ENCODE measurements around the gene ITGB2. TPM values are rescaled to one million over a fixed set of nuclear protein-coding genes. Genes with fewer than 3 reads are reported as not detected.

The ITGB2 gene
- total RNA-seq, 1 donor from 2014 or later: 35.7 TPM

- DNase-seq (ENCODE audit: low spot score): no peak
These were observed 73.2 kb downstream of the ITGB2 start for GRCh38 chr21:44847261-44848056.

- DNase-seq (ENCODE audit: low spot score): peak; percentile 78
These were observed 74.0 kb downstream of the ITGB2 start for GRCh38 chr21:44846485-44847260.

- no peak for DNase-seq (ENCODE audit: low spot score)
These were observed 74.5 kb downstream of the ITGB2 start for GRCh38 chr21:44846224-44846484.

GRCh38 chr21:44845418-44846223 is 75.1 kb downstream of the ITGB2 start:
- no peak for DNase-seq (ENCODE audit: low spot score)

GRCh38 chr21:44844256-44844655 is 76.4 kb downstream of the ITGB2 start:
- no peak for DNase-seq (ENCODE audit: low spot score)

- DNase-seq (ENCODE audit: low spot score): no peak
These were observed 77.8 kb downstream of the ITGB2 start for GRCh38 chr21:44842721-44843445.

- DNase-seq (ENCODE audit: low spot score): no peak
These were observed 78.6 kb downstream of the ITGB2 start for GRCh38 chr21:44842087-44842486.

- no peak for DNase-seq (ENCODE audit: low spot score)
These were observed 79.9 kb downstream of the ITGB2 start for GRCh38 chr21:44840771-44841170.

- DNase-seq (ENCODE audit: low spot score): no peak
These were observed 81.7 kb downstream of the ITGB2 start for GRCh38 chr21:44838951-44839350.

GRCh38 chr21:44838039-44838895 is 82.4 kb downstream of the ITGB2 start:
- DNase-seq (ENCODE audit: low spot score): no peak

GRCh38 chr21:44837537-44837936 is 83.2 kb downstream of the ITGB2 start:
- DNase-seq (ENCODE audit: low spot score): no peak

GRCh38 chr21:44836666-44837471 is 83.8 kb downstream of the ITGB2 start:
- peak; percentile 71 for DNase-seq (ENCODE audit: low spot score)

GRCh38 chr21:44836349-44836665 is 84.4 kb downstream of the ITGB2 start:
- DNase-seq (ENCODE audit: low spot score): no peak

Other genes with a start within 250 kb of the ITGB2 start
- not detected for gene KRTAP12-1, start 238.7 kb downstream of the ITGB2 start, total RNA-seq
- not detected for gene KRTAP10-12, start 223.7 kb downstream of the ITGB2 start, total RNA-seq
- 0.10 TPM for gene TSPEAR, start 209.3 kb downstream of the ITGB2 start, total RNA-seq
- gene UBE2G2, start 119.1 kb downstream of the ITGB2 start, total RNA-seq: 126 TPM
- 73.4 TPM for gene SUMO3, start 102.8 kb downstream of the ITGB2 start, total RNA-seq
- gene PTTG1IP, start 47.2 kb downstream of the ITGB2 start, total RNA-seq: 181 TPM
- gene SLX9, start 19.1 kb upstream of the ITGB2 start, total RNA-seq: 32.4 TPM
- 23.9 TPM for gene ADARB1, start 153.7 kb upstream of the ITGB2 start, total RNA-seq

Measured in ureter (tissue), 1 donor.